Inferior parietal cortex (tissue), 1 donor: ENCODE measurements around the gene TAS2R60.
A peak's percentile ranks its signal among the peaks of the same experiment; 100 is the strongest.
"Not testable (repeated sequence)": the region's sequence is repeated elsewhere in the genome, so short reads cannot be mapped to it uniquely, and the experiment has no call there.

Experiments
- DNase-seq: peaks from one replicate; pipeline ENCODE4 v3.0.0-alpha.2; 2016; ENCODE audit errors: extremely low spot score

The TAS2R60 gene

DNA sequence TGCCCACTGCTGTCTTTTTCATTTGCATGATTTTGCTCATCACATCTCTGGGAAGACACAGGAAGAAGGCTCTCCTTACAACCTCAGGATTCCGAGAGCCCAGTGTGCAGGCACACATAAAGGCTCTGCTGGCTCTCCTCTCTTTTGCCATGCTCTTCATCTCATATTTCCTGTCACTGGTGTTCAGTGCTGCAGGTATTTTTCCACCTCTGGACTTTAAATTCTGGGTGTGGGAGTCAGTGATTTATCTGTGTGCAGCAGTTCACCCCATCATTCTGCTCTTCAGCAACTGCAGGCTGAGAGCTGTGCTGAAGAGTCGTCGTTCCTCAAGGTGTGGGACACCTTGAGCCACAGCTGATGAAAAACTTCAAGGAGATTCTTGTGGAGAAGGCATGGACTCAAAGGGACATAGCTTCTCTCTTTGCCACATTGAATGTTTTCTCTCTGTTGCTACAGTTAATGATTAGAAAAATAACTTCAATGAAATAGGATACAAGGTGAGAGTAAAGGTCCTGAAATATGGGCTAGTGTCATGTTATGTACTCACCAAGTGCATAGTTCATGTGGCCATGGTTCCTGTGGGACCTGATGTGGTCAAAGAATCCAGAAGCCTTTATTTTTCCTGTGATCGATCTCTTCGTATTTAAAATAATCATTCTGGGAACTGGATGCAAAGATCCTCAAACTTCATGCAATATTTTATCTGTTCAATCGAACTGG is 970 bp downstream of the TAS2R60 start:
- no peak for DNase-seq

DNA sequence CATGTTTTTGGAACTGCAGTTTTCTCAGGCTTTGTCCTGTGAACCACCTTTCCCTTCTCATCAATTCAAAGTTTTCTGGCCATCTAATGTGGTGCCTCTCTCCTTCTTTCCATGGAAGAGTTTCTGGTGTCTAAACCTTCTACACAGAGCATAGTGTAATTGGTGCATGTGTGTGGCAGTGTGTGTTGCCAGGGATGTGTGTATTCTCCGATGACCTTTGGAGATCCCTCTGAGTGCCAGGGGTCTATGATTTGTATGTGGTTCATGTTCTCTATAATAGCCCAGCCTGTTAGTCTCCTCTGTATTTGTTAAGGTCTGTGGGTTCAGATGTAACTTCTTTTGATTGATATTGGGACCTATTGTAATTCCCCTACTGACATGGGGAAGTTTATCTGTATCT is 1.5 kb downstream of the TAS2R60 start:
- no peak for DNase-seq

DNA sequence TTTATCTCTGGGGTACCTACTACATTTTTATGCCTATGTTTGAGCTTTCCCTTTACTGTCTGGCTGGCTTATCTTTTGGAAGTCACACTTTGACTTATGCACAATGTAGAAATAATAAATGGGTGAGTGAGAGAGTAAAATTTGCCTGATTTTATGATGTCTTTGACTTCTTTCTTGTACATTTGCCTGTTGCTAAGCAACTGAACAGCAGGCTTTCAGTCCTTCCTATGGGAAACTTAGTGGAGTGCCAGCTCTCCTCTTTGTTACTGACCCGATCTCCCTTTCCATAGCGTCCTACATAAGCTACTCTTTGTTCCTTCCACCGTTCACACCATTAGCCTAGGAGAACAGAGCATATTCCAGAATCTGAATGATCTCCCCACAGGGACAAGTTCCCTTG is 4.2 kb downstream of the TAS2R60 start:
- DNase-seq = peak; percentile 11

DNA sequence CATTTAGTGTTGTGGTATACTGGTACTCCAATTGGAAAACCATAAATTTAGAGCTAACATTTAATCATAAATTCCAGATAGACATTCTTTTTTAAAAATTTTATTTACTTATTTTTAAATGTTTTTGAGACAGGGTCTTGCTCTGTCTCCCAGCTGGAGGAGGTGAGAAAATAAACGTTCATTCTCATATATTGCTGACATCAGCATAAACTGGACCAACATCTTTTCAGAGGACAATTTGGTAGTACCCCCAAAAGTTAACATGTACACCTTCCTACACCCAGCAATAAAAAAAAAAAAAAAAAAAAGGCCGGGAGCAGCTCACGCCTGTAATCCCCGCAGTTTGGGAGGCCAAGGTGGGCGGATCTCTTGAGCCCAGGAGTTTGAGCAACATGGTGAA is 5.2 kb downstream of the TAS2R60 start:
- DNase-seq = no peak

DNA sequence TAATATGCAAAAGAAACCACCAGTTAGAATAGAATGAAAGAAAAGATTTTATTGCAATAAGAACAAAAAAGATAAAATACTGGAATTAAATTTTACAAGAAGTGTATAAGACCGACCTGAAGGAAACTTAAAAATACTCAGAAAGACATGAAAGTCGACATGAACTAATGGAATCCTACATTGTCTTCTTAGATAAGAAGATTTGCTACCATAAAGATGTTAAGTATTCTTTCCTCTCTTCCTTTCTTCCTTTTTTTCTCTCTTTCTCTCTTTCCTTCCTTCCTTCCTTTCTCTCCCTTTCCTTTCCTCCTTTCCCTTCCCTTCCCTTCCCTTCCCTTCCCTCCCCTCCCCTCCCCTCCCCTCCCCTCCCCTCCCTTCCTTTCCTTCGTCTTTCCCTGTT is 6.5 kb downstream of the TAS2R60 start:
- DNase-seq = no peak

DNA sequence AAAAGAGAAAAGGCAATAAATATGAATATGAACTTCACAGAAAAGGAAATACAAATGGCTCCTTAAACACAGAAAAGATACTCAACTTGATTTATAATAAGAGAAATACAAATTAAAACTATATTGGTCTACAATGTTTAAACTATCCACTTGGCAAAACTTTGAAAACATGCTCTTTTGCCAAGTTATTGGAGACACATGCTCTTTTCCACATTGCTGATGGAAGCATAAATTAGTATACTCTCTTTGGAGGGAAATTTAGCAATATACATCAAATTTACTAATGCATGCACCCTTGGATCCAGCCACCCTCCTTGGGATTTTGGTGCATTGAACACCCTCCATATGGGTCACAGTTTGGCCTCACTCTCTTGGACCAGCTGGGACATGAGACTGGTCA is 7.9 kb downstream of the TAS2R60 start:
- no peak for DNase-seq

DNA sequence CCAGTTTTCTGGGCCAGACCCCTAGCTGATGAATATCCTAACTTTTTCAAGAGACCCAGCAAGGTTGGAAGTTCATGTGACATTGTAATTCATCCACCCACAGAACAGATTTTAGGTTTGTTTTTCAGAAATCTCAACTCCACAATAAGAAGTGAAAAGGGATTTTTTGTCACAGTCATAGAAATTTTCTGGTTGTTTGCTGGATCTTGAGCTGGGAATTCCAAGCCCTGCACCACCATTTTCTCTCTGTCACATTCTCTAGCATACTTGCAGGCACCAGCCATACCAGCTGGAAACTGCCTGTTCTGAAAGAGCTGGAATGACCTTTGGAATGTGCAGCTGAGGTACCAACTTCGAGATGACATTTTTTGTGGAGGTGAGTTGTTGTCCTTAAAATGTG is 8.5 kb downstream of the TAS2R60 start:
- DNase-seq = no peak

DNA sequence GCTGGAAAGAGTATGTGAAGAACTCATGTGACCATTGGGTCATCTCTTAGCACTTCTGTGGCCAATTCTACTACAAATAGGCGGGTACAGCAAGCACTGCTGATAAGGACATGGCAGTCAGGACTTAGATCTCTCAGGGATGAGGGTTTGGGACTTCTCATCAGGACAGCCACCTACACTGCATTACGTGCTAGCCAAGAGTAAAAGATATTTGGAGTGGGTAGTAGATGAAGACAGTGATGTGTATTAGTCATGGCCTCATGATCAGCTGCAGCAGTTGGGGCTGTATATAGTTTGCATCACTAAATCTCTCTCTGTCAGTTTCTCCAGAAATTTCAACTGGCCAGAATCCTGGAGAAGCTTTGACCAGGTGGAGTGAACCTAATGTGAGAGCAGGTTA is 9.2 kb downstream of the TAS2R60 start:
- no peak for DNase-seq

DNA sequence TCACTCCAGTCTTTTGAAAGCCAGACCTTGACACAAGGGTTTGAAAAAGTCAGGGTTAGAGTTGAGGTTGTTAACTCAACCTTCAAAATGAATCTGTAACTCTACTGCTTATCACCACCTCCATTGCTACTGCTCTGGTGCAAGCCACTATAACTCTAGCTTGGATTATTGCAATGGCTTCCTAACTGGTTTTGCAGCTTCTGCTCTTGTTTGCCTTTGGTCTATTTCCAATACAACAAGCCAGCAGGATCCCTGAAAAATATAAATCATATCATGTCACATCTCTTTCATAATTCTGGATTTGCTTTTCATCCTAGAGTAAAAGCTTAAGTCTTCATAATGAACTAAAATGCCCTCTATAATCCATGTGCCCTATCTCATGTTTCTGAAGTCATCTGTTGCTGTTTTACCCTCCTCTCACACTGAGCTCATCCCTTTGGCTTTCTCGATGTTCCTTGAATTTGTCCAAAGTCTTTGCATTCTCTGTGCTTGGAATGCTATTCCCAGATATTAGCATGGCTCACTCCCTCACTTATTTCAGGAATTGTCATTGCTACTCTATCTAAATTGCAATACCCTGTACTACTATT is 10.9 kb downstream of the TAS2R60 start:
- DNase-seq = no peak

DNA sequence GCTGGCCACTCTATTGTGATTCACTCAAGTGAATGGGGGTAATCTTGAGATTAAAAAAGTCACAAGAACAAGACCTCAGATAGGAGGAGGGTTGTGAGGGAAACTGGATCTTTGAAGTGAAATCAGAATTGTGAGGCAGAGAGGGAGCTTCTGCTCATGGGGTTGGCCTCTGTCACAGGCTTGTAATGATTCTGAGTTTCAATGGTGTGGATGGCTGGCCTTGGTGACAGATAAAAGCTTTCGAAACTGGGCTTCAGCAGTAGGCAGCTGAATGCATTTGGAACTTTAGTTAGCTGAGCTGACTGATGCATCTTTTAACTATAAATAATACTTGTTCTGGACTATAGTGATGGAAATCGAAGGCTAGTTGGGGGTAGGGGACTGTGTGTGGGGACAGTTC is 12.2 kb downstream of the TAS2R60 start:
- DNase-seq = no peak

DNA sequence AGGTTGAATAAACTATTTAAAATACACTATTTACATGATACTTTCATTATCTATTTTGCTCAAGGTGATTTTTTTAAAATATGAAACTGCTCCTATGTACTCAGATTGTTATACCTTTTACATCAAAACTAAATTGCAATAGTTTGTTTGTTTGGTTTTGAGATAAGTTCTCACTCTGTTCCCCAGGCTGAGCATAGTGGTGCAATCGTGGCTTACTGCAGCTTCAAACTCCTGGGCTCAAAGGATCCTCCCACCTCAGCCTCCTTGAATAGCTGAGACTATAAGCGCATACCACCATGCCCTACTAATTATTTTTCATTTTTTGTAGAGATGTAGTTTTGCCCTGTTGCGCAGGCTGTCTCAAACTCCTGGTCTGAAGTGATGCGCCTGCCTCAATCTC is 12.7 kb downstream of the TAS2R60 start:
- DNase-seq = no peak

DNA sequence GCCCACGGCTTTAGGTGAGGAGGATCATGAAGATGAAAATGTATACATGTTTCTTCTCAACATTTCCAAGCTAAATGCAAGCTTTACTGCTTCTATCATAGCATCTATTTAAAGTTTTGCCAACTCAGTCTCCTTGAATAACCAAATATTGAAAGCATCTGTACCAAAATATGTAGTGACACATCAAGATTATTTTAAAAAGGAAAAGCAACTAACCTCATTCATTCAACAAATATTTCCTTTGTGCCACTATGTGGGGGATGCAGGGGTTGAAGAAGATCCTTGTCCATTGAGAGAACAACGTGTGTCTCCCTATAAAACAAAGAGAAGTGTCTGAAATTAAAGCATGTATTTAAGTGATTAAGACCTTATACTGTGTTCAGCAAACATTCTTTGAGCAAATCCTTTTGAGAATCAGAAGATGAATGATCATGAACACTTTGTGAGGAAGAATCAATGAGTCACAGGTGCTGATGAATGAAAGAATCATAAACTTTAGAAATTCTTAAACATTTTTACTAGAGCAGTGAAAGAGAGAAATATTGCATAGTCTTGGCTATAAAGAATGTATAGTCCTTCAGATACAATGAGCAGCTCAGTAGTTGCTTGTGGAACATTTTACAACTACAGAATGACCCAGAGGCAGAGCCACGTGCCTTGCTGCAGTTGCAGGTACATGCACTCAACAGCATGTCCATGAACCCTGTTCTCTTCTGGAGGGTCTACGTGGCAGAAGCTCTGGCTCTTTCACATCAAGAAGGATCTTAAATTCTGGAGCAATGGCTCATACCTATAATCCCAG is 13.9 kb downstream of the TAS2R60 start:
- no peak for DNase-seq

DNA sequence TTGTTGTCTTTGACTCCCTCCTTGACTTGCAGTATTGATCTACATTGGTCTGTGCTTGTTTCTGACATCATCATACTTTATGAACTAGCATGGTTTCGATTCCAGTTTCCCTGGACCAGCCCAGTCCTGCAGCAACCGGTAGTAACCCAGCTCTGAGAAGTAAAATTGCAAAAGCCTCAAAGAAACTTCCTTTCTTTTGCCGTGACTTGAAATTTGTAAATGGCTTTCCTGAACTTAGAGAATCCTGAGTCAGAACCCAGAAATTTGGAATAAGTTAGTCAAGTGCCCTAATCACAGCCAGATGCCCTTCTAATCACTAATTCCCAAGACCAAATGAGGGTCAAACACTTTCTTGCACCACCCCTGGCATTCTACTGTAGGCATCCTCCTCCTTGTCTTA is 15.0 kb downstream of the TAS2R60 start:
- no peak for DNase-seq

DNA sequence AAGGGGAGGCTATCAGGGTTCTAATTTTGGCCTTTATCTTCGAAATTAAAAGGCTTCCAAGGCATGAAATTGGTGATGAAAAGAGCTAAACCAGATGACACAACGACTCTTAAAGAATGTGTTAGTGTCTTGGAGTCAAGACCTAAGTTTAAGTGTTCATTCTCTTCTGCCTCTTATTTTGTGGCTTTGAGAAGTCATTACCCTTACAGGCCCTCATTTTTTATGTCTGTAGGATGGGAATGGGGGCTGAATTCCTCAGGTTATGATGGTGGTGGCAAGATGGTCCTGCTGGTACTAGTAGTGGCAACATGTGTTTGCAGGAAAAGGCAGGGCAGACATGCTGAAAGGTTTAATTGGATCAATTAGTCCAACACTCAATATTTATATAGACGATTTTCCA is 15.4 kb downstream of the TAS2R60 start:
- DNase-seq = no peak

DNA sequence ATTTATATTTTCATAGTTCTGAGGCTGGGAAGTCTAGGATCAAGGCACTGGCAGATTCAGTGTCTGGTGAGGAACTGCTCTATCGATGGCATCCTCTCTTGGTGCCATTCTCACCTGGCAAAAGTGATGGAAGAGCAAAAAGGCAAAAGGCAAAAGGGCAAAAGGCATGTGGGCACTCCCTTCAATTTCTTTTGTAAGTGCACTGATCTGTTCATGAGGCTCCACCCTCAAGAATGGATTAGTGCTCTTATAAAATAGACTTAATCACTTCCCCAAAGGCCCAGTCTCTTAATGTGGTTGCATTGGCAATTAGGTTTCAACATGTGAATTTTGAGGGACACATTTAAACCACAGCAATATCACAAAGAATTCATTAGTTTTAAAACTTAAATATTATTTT is 16.1 kb downstream of the TAS2R60 start:
- DNase-seq = no peak

DNA sequence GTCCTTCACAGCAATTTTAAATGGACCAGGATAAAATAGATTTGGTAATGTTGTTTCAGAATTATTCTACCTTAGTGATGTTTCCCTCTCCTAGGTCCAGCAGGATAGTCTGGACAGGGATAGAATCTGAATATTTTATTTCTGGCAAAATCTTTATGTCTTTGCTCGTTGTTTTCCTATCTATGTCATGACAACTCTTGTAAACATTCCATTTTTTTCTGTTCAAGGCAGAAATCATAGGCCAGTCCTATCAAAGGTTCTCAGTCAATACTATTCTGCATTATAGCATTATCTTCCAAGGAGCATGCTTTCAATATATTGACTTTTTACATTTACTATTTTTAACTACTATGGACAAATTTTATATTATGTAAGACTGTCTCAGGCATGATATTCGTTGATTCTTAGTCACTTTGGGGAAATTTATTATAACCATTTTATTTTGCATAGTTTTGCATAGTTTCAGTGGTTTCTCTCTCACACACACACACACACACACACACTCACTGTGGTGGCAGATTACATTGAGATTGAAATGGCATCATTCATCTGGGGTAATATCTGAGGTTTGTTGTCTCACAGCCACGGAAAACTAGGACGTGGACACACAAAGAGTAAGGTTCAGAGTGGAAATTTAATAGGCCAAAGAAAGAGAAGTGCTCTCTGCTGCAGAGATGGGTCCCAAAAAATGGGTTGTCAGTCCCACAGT is 17.2 kb downstream of the TAS2R60 start:
- DNase-seq = no peak

DNA sequence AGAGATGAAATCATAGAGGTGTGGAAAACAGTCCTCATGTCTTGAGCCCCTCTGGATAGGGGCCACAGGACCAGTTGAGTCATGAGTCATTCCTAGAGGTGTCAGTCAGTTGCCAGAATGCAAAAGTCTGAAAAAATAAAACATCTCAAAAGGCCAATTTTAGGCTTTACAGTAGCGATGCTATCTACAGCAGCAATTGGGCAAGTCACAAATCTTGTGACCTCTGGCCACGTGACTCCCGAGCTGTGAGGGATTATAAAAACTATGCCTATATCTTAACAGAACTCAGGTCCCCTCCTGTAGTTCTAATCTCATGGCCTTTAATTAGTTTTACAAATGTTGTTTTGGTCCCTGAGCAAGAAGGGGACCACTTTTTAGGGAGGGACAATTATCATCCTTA is 18.8 kb downstream of the TAS2R60 start:
- DNase-seq = no peak

DNA sequence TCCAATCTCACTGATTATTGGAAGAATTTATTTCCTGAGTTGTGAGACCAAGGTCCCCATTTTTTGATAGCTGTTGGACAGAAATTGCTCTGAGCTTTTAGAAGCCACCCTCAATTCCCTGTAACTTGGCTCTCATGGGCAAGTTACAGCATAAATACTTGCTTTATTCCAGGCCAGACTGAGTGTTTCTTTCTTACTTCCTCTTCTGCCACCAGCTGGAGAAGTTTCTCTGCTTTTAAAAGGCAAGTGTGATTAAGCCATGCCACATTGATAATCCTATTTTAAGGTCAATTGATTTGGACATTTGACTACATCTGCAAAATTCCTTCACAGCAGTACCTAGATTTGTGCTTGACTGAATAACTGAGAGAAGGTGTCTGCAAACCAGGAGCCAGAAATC is 20.3 kb downstream of the TAS2R60 start:
- DNase-seq = no peak

DNA sequence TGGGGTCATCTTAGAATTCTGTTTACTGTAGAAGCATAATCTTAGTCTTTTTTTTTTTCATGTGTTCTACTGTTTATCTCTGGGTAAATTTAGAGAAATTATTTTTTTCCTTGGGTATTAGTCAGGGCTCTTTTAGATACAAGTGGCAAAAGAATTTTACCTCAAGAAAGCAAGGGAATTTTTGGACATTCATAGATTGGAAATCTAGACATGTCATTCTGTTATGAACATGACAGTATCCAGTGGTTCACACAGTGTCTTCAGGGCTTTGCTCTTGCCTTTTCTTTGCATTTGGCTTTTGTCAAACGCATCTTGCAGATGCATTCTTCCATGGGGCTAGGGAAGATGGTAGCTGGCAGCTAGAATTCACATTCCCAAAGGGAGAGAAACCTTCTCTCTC is 20.7 kb downstream of the TAS2R60 start:
- no peak for DNase-seq

DNA sequence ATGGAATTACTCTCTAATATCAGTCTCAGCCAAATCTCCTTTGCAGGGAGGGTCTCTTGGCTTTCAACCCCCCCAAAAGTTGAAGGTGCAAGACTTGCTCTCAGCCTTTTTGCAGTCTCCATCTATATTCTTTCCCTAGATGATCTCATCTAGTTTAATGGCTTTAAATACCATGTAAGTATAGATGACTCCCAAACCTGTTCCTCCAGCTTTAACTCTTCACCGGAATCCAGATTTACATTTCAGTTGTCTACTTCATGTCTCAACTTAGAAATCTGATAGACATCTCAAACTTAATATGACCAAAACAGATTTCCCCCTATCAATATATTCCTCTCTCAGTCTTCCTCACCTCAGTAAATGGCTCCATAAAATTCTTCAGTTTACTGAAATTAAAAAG is 24.5 kb downstream of the TAS2R60 start:
- DNase-seq = no peak

DNA sequence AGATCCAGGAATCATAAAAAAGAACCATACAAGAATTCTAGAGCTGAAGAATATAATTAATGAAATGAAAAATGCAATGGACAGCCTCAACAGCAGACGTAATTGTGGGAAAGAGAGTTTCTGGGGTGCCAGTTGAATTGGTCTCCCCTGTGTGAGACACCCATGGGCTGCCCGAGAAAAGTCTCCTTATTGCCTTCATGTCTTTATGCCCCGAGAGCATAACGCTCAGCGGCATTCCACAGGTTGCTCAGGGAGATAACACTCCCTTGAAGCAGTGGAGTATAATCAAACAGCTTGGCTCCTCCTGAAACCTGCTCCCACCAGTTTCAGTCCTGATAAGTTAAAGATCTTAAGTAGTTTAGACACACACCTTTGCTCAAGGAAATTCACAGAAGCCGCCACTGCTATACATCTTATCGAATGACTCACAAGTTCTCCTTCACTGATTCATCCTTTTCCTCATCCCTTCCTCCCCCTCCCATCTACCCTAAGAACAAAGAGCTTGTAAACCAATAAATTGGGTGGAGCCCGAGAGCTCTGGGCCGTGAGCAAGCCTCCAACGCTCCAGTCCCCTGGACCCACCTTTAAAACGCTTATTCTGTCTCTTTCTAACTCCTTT is 28.9 kb downstream of the TAS2R60 start:
- not testable (repeated sequence) for DNase-seq
